GM21367 (cell line): ENCODE results near the gene SETMAR.
"Not testable (repeated sequence)": the region's sequence is repeated elsewhere in the genome, so short reads cannot be mapped to it uniquely, and the experiment has no call there.

ENCODE experiments used
- ATAC-seq: cut with Tn5 transposase; IDR thresholded peaks from one replicate; pipeline ENCODE4 v1.9.1; 2021; ENCODE audit not compliant: unreplicated experiment

Gene SETMAR

DNA sequence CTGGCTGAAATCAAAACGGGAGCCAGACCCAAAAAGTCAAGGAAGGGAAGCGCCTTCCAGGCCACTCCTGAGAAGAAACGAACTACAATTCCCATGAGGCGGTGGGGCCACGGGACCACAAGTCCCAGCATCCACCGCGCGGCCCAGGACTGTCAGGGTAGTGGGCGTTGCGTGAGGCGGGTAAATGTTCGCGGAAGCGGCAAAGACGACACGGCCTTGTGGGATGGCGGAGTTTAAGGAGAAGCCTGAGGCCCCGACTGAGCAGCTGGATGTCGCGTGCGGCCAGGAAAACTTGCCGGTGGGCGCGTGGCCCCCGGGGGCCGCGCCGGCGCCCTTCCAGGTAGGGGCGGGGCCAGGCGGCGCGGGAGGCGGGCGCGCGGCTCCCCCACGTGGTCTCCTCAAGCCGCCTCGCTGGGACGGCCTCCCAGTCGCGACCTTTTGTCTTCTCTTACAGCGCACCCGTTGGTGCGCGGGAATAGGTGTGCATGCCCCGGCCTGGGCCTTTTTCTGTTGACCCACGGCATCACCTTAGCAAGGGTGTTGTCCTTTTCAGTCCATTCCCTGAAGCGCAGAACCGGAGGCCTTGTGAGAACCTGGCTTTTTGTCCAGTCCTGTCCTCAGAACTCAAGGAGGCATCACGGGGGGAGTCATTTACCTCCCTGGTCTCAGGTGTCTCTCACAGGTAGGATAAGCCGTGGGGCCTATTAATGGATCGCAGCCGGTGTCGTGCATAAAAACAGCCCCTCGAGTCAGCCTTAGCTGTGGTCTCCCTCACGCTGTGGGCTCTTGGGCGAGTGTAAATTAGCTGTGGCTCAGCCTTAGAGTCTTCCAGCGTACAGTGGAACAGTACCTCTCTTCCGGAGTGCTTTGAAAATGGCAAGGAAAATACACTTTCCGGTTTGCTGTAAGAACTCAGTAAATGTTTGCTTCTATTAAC is at the start of gene SETMAR:
Gene SETMAR, plus strand, starts transcription at position 183 of the 937 bp plus-strand sequence. Its CDS starts 2 bp downstream, at position 185.
- ATAC-seq: peak; percentile 97

DNA sequence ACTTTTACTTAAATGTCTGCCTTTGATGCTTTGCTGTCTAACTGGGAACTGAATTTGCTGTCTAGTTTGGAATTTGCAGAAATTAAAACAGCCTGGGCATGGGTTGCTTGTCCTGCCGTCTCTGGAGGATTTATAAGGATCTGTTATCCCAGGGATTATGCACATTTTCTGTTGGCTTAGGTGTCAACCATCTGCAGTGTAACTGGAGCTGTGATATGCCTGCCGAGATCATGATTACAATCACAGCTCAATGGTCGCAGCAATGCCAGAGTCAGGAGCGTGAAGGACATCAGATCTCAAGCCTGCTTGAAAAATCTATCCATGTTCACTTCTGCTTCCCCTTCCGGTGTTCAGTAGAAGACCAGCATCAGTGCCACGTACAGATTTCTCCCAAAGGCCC is 41.8 kb upstream of the SETMAR start:
- no peak for ATAC-seq

DNA sequence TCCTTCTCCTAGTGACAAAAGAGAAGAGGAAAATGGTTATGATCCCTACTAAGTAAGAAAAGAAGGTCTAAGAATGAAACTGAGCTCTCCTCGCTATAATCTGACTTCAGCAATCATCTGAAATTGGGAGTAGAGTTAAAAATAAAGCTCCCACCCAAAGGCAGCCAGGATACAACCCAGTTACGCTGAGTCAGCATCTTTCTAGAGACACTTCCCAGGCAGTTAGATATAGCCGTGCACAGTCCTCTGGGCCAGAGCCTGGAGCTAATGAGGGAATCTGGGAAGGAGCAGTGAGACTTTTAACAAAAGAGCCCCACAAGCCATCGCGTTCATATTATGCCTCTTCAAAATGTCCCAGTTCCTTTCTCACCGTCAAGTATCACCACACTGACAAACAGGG is 39.1 kb upstream of the SETMAR start:
- no peak for ATAC-seq

DNA sequence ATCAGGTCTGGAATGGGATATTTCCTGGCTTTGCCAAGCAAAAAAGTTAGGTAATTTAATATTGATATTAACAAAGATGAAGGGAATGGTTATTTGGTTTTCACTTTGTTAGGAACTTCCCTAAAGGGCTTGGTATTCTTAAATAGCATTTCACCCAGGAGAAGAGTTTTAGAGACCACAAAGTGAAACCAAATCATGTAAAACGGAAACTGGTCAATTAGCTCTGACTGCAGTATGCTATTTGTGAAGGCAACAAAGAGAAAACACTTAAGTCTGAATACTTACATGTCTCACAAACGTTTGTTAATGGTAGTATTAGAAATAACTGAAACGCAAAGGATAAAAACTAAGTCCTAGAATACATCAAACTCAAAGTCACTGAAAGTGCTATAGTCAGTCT is 32.4 kb upstream of the SETMAR start:
- peak; percentile 87 for ATAC-seq

DNA sequence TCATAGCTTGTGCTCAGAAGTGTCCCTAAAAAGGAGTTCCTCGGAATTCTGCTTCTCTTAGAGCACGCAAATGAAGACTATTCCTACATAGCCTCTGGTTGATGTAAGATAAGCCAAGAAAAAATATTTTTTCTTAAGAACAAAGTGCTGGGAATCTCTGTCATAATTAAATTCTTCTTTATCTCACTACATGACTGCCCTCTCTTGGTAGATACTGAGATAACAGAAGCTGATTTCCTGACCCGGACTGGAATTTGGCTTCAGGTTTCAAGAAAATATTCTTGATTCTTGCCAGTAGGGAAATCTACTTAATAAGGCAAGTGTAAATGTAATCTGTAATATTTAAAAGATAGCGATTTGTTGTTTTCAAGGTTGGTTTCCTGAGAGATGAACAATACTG is 31.3 kb upstream of the SETMAR start:
- no peak for ATAC-seq

DNA sequence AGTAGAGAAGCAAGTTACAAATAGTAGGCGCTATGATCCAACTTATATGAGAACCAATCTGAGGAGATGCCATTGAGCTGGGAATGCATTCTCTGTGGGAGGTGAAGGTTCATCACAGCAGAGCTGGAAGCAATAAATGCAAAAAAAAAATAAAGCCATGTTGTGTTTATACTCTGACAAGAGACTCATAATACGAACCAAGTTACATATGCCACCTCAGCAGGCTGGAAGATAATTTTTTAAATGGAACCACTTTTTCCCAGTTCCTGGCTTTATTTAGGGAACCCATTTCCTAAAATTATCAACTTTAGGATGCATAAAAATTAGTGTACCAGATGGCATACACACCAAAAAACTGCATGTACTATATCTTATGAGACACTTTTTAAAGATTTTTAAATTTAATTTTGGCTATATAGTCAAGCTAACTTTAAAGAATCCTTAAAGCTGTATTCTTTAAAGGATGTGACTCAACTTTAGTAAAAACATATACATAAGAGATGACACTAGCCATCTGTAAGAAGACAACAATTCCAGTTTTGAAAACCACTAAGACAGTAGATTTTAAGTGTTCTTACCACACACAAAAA is 23.6 kb upstream of the SETMAR start:
- ATAC-seq: no peak

DNA sequence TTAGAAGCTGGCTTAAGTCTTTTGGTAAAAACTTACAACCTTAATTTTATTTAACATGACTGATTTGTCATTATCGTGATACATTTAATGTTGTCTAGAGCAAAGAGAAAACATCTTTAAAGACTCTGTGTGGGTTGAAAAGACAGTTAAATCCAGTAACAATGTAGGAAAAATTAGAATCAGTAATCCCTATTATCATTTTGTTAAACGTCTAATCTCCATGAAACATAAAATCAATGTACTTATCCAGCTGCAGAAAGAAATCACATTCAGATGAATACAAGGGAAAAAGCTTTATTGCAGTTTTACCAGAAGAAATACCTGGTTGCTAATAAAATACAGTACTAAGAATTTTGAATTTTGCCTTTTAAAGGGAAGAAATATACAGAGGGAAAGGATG is 21.2 kb upstream of the SETMAR start:
- no peak for ATAC-seq

DNA sequence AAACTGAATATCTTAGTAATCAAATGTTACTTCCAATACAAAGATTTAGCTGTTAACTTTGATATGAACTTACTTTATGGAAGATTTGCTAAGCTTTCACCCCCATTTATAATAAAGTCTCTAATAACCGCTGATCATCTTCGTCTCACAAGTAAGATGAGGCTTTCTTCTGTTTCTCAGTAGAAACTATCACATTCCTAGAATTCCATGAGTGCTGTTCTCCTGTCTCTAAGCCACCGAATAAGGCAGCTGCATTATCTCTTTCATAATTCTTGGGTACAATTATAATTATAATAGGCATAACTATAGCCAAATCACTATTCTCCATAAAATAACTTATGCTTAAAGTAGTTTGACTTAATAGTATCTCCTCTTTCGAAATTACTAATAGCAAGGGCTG is 18.3 kb upstream of the SETMAR start:
- no peak for ATAC-seq

DNA sequence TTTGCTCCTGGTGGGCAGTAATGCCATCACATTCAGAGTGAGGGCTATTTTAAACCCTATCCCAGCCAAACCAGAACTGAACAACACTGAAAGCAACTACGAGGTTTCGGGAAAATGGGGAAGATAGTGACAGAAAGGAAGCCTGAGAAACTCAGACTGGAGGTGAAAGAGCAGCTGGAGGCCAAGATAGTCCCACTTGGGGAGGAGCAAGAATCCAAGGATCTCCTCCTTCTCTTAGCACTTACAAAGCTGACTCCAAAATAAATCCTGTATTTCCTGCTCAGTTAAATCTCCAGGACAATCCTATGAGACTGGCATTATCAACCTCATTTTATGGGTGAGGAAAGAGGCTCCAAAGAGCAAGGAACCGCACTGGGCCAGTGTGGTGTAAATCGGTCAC is 14.1 kb upstream of the SETMAR start:
- ATAC-seq: no peak

DNA sequence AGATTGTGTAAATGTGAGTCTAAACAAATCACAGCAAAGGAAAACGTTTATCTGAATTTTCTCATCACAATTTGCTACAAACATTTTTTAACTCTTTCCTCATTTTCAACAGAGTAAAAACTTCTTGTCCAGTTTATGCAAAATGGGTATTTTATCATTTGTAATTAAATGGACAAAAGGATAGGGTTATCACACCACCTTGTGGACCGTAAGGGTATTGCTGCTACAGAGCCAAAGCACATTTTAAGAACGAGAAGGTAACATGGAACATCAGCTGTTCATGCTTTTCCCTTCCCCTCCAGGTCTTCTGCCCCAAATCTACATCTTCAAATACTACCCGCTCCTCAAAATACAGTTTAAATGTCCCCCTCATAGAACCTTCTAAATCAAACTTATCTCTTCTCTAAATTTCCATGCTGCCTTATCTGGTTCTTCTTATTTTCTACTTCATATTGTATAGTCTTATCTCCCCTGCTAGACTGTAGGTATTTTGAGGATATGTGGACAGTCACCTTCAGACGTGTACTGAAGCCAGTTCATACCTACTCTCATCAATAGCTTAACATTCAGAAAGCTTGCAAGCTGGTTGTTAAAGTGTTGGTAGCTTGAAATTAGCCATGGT is 12.8 kb upstream of the SETMAR start:
- ATAC-seq: peak; percentile 84

DNA sequence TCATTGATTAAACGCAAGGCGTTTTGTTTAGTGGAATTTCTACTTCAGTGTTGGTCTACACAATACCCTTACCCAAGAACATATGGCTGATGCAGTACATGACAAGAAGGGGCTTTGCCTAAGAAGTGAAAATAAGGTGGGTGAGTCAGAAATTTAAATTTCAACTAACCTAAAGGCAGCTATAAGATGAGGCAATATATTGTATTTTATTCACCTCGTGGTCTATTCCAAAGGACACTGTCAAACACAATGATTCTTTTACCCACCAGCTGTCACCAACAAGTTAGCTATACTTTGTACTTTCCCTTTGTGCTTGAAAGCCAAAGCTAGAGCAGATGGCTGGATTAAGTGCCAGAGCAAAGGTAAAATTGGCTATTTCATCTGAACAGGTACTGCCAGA is 10.9 kb upstream of the SETMAR start:
- no peak for ATAC-seq

DNA sequence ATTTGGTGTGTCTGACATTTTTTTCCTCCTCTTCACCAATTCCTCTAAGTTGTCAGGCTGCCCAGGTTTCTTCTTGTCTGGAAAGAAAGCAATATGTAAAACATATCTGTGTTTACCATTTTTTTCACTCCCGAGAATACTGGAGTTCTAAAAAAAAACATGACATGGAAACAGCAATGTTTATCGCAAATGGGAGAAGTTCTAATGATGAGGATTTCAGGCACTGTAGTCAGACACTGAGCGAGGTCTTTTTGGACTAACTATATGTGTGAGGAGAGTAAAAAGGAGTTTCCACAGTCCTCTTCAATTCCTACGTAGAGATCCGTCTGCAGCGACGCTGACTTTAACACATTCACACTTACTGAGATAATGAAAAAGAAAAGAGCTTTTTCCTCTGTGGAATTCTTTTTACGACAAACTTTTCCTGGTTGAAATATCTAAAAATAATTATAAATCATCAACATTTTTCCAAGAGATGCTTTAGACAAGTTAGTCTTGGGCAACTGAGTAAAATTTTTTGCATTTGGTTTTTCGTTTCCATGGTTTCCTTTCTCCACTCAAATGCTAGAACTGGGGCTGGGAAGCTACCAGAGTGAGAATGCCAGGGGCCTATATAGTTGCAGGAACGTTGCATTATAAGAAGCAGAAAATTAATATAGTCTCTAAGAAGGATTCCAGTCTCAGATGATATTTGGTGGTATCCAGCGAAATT is 8.4 kb upstream of the SETMAR start:
- ATAC-seq: no peak

DNA sequence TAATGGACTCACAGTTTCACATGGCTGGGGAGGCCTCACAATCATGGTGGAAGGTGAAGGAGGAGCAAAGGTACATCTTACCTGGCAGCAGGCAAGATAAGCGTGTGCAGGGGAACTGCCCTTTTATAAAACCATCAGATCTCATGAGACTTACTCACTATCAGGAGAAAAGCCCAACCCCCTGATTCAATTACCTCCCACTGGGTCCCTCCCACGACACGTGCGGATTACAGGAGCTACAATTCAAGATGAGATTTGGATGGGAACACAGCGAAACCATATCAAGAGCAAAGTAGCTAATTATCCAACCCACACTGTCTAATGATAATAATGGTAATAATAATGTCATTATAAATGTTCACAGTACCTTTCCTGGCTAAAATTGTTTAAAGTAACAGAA is 6.7 kb upstream of the SETMAR start:
- ATAC-seq: not testable (repeated sequence)

DNA sequence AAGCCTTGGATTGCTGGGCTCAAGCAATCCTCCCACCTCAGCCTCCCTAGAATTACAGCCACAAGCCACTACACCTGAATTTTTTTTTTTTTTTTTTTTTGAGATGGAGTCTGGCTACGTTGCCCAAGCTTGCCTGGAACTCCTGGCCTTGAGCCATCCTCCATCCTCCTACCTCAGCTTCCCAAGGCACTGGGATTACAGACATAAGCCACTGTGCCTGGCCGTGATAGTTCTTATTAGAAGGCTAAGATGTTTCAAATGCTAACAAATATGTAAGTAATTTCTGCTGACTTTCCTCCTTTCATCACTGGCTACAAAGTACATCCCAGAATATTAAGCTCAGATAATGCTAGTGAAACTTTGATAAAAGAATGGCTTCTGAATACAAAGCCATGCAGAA is 5.7 kb upstream of the SETMAR start:
- no peak for ATAC-seq

DNA sequence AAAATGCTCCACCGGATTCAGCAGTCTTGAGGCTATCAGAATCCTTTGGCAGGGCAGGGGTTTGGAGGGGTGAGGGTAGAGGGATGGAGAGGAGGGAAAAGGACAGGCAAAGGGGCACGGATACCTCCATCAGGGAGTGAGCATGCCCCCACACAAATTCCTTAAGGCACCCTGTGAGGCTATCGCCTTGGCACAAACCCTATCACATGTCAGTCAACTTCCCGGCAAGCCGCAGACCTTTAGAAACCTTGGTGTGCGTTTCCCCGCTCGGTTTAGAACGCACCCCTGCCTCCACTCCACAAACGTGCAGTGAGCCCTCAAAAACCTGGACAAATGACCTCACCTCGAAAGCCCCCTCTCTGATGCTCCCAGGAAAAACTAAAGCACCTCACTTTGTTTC is 422 bp upstream of the SETMAR start:
- ATAC-seq: no peak

DNA sequence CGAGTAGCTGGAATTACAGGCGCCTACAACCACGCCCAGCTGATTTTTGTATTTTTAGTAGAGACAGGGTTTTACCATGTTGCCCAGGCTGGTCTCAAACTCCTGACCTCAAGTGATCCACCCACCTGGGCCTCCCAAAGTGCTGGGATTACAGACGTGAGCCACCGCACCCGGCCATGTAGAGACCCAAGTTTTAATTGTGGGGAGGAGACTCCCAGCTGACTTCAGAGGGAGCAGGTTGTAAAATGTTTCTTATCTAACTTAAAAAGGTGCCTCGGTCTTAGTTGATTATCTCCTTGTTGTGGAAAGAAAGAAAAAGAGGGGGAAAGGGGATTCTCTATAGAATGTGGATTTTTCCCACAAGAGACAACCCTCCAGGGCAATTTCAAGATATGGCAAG is 2.0 kb downstream of the SETMAR start:
- not testable (repeated sequence) for ATAC-seq

DNA sequence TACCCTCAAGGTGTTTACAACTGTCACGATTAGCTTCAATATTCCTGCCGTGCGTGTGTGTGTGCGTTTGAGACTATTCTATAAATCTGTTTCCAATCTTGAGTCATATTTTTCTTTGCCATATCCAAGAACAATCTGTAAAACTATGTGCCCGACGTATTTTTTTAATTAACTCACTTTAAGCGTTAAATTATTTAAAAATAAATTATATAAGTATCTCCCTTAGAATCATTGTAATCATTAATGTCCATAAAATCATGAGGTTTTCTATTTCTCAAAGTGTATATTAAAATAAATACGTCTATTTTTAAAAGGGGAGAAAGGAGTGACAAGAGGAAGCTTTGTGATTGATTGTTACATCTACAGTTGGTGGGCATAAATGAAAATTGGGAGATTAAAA is 2.9 kb downstream of the SETMAR start:
- no peak for ATAC-seq

DNA sequence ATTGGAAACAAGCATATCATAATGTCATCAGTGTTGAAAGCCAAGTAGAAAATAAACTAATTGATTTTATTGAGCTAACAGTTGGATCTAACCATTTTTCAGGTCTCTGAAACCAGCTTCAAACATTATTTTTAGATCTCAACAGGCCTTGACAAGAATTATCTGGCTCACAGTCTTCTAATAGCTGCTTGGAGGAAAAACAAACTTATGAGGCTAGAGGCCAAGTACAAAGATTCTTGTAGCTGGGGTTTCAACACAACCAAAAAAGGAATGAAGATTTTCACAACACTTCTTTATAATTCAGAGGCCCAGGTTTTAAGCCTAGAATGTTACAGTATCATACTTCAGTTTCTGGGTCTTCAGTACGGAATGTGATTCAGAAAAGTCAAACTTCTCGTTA is 3.7 kb downstream of the SETMAR start:
- no peak for ATAC-seq

DNA sequence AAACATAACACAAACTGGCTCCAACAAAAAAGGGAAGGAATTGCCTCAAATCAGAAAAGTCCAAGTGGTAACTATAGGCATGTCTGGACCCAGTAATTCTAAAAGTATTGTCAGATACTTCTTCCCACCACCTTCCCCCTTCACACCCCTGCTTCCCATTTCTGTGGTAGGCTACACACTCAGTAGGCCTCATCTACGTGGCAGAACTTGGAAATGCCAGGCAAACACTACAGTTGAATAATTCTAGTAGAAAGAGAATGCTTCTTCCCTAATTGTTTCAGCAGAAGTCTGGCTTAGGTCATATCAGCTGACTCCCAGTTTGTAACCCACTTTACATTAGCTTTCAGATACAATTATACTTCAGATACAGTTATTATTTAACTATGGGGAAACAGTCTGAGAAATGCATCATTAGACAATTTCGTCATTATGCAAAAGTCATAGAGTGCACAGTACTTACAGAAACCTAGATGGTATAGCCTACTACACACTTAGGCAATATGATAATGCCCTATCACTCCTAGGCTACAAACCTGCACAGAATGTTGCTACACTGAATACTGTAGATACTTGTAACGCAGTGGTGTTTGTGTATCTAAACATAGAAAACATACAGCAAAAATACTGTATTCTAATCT is 6.4 kb downstream of the SETMAR start:
- no peak for ATAC-seq

DNA sequence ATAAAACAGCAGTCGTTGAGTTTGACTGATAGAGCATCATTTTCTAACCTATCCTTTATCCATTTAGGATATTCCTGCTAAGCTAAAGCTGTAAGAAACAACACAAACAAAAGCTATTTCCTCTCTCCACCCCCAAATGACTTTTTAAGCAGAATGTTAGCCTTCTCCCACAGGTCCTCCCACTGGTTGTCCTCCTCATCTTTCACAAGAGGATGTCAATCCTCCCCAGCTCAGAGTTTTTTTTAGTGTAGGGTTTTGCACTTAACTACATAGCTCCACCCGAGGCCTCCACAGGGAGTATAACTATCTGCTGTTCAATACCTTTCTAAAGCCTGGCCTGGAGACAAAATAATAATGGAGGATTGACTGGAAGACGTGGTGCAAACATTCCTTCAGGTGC is 7.8 kb downstream of the SETMAR start:
- ATAC-seq: no peak

DNA sequence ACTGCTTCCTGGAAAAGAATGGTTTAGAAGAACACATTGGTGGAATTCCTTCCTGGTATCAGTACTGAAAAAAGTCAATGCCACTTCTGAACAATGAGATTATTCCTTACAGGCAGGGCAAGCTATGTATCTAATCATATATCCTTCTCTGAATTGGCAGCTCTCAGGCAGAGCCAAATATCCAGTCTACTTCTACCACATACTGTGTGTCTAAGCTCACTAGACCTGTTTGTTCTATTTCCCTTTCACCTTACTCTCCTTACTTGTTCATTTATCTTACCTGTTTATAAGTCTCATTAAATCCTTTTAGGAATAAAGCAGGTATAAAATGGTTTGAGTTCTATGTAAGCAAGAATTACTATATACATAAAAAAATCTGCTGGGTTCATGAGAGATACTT is 8.3 kb downstream of the SETMAR start:
- ATAC-seq: no peak
